Nephron progenitor cell (in vitro differentiated cells): ENCODE measurements around the gene RRAS.
A peak's percentile ranks its signal among the peaks of the same experiment; 100 is the strongest.

Experiments used
- DNase-seq: peaks from one replicate; pipeline ENCODE4 v3.0.0; 2021
- H3K27ac Mint-ChIP-seq: 2 replicates; pipeline ENCODE4 v1.8.0; 2021; ENCODE audit warnings: mild to moderate bottlenecking, moderate library complexity, mixed read lengths
- H3K27me3 Mint-ChIP-seq: 2 replicates; pipeline ENCODE4 v1.8.0; 2021; ENCODE audit warnings: mild to moderate bottlenecking, low read depth, mixed read lengths; ENCODE audit not compliant: poor library complexity
- H3K36me3 Mint-ChIP-seq: 2 replicates; pipeline ENCODE4 v1.8.0; 2021; ENCODE audit warnings: low read depth, mixed read lengths
- H3K4me1 Mint-ChIP-seq: 2 replicates; pipeline ENCODE4 v1.8.0; 2021; ENCODE audit warnings: mixed read lengths
- H3K4me3 Mint-ChIP-seq: 2 replicates; pipeline ENCODE4 v1.8.0; 2021; ENCODE audit warnings: mild to moderate bottlenecking, moderate library complexity, mixed read lengths
- H3K9me3 Mint-ChIP-seq: 2 replicates; pipeline ENCODE4 v1.8.0; 2021; ENCODE audit warnings: mild to moderate bottlenecking, moderate library complexity, mixed read lengths
- TF ChIP-seq, protein P1 (sequence below): fragments of 200-600 bp; sonication (generic); IDR thresholded peaks from 2 replicates; pipeline ENCODE4 v1.5.0; 2021; ENCODE audit warnings: antibody characterized with exemption

Gene RRAS

DNA sequence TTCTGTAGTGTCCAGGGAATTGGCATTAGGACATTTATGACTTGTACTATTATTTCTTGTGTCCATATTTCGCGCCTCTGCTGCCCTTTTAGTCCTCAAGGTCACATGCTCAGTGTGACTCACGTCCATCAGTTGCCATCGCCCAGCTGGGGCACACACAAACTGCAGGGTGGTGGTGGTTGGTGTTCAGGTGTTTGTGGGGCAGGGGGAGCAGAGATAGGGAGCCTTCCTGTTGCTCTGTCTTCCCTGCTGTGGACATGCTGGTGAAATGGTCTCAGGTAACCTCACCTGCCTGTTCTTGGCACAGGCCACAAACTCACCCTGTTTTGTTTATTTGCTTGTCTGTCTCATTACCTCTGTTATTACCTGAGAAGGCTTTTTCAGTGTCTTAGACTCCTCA lies 26.6 kb downstream of the RRAS start:
- Mint-ChIP-seq H3K27me3 (no peaks in the 10 kb centered on the region), H3K4me3 (no peak overlapping the region)

DNA sequence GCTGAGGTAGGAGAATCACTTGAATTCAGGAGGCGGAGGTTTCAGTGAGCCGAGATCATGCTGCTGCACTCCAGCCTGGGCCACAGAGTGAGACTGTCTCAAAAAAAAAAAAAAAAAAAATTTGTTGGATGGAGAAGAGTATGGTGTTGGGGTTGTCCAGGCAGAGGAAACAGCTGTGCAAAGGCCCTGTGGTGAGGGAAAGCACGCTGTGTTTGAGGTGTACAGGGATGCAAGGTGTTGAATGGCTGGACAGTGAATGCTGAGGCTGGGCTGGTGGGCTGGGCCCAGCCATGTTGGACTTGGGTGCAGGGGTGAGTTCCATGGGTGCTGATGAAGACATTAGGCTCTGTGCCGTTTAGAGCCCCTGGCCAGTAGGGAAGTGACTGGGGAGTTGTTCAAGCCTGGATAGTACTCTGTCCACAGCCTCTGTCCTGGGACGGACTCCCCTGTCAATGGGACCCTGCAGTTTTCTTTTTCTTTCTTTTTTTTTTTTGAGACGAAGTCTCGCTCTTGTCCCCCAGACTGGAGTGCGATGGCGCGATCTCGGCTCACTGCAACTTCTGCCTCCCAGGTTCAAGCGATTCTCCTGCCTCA lies 30.3 kb downstream of the RRAS start:
- Mint-ChIP-seq H3K36me3 (peaks cover 42% of the 10 kb centered on the region), H3K9me3 (no peaks in the 10 kb centered on the region), H3K4me1 (no peaks in the 10 kb centered on the region), H3K27me3 (no peaks in the 10 kb centered on the region), H3K4me3 (no peak overlapping the region), H3K27ac (peak overlapping the region; percentile 25)
- DNase-seq: no peak
- TF ChIP-seq, protein P1, sequence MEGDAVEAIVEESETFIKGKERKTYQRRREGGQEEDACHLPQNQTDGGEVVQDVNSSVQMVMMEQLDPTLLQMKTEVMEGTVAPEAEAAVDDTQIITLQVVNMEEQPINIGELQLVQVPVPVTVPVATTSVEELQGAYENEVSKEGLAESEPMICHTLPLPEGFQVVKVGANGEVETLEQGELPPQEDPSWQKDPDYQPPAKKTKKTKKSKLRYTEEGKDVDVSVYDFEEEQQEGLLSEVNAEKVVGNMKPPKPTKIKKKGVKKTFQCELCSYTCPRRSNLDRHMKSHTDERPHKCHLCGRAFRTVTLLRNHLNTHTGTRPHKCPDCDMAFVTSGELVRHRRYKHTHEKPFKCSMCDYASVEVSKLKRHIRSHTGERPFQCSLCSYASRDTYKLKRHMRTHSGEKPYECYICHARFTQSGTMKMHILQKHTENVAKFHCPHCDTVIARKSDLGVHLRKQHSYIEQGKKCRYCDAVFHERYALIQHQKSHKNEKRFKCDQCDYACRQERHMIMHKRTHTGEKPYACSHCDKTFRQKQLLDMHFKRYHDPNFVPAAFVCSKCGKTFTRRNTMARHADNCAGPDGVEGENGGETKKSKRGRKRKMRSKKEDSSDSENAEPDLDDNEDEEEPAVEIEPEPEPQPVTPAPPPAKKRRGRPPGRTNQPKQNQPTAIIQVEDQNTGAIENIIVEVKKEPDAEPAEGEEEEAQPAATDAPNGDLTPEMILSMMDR: no peak

More for the DNA sequence above, 26.6 kb downstream of the RRAS start:
- Mint-ChIP-seq H3K4me1 (no peaks in the 10 kb centered on the region), H3K27ac (peak overlapping the region; percentile 72), H3K36me3 (peaks cover 62% of the 10 kb centered on the region), H3K9me3 (no peaks in the 10 kb centered on the region)
- DNase-seq: no peak
- TF ChIP-seq, protein P1: no peak

DNA sequence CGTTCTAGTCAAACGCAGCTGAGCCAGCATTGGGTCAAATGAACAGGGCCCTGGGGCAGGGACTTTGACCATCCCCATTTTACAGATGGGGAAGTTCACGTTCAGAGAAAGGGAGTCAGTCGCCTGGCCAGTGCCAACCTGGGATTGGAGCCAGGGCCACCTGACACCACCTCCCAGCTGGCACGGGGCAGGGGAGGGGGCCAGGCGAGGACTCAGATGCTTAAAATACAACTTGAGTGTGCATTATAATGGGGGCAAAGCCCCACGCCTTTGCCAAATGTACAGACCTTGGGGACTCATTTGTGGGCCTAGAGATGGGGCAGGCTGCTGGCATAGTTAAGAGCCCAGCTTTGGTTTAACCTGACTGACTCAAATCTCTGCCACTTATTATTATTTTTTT lies 34.3 kb downstream of the RRAS start:
- DNase-seq: no peak
- Mint-ChIP-seq H3K36me3 (peaks cover 62% of the 10 kb centered on the region), H3K27me3 (no peaks in the 10 kb centered on the region), H3K4me3 (no peak overlapping the region), H3K4me1 (no peaks in the 10 kb centered on the region), H3K9me3 (no peaks in the 10 kb centered on the region), H3K27ac (no peak overlapping the region)
- TF ChIP-seq, protein P1: no peak

DNA sequence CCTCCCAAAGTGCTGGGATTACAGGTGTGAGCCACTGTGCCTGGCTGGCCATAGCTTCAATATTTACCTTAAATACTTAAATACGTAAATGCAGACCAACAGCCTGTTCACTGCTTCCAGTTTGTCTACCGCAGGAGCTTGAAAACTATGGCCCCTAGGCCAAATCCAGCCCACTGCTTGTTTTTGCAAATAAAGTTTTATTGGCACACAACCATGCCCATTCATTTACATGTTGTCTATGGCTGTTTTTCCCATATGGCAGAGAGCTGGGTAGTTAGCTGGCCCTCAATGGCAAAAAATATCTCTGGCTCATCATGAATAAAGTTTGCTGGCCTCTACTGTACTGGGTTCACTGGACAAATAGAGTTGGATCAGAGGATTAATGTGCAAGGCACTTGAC lies 37.1 kb downstream of the RRAS start:
- H3K4me1 Mint-ChIP-seq: no peaks in the 10 kb centered on the region
- no peak overlapping the region for H3K4me3 Mint-ChIP-seq
- H3K27ac Mint-ChIP-seq: no peak overlapping the region
- no peaks in the 10 kb centered on the region for H3K27me3 Mint-ChIP-seq
- peaks cover 54% of the 10 kb centered on the region for H3K36me3 Mint-ChIP-seq
- no peaks in the 10 kb centered on the region for H3K9me3 Mint-ChIP-seq
- no peak for DNase-seq
- TF ChIP-seq, protein P1: no peak

DNA sequence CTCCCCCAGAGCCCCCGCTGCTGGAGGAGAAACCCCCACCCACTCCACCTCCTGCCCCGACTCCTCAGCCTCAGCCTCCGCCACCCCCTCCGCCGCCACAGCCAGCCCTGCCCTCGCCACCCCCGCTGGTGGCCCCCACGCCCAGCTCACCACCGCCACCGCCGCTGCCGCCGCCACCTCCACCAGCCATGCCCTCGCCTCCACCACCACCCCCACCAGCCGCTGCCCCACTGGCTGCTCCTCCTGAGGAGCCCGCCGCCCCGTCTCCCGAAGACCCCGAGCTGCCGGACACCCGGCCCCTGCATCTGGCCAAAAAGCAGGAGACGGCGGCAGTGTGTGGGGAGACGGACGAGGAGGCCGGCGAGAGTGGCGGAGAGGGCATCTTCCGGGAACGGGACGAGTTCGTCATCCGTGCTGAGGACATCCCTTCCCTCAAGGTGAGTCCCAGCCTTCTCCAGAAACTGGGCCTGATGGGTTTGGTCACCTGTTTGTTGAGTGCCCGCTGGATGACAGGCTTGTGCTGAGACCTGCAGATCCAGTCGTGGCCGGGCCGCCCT lies 38.4 kb downstream of the RRAS start:
- Mint-ChIP-seq H3K4me3 (no peak overlapping the region), H3K36me3 (peaks cover 43% of the 10 kb centered on the region), H3K27me3 (no peaks in the 10 kb centered on the region), H3K4me1 (no peaks in the 10 kb centered on the region), H3K27ac (no peak overlapping the region), H3K9me3 (no peaks in the 10 kb centered on the region)
- TF ChIP-seq, protein P1: no peak
- no peak for DNase-seq
